ENCODE measurements around the gene MISP3. TPM values are rescaled to one million over a fixed set of nuclear protein-coding genes. Genes with fewer than 3 reads are reported as not detected.

MISP3 gene
- total and polyA plus RNA-seq, 9 of the 15 experiments (the other 6 are each of a cell fraction or from before 2014, with no cell fraction given), result 0.25 to 5.6 (median 1.6) TPM

DNA sequence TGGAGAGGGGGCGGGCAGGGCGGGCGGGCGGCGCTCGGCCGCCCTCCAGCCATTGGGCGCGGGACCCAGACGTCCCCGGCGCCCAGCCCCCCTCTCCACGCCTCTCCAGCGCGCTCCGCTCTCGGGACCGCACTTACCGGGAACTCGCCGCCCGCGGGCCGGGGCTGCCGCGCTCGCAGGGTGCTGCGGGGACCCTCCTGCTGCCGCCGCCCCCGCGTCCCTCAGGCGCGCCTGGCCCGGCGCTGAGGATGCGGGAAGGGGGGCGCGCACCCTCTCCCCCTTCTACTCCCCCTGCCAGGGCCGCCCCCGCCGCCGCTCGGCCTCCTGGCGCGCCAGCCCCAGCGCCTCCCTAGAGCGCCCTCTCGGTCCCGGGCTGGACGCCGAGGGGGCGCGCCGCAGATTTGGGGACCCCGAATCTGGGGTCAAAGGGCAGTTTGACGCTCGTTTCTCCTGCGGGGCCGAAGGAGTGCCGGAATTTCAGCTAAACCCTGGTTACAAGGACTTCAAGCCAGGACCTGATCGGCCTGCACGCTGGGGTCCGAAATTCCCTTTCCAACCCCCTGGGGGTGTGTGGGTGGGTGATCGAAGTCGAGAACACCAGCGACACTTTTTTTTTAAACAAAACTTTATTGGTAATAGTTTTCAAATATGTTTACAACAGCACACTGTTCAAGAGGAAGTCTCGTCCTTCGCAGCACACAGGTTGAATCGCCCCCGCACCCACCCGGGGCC, 18.7 kb downstream of the MISP3 start (continued):
- no peak for TF ChIP-seq BRF1 (IDR thresholded peaks at IDR 0.05; ENCODE audit: borderline replicate concordance, extremely low read depth, insufficient read length)
- no peak for TF ChIP-seq SRSF7 (optimal IDR thresholded peaks at IDR 0.05; ENCODE audit: low read depth, low read length)
- TF ChIP-seq SETDB1 (IDR thresholded peaks at IDR 0.05; ENCODE audit: low read length), result no peak
- TF ChIP-seq KDM2B (CRISPR knock-in tag; IDR thresholded peaks at IDR 0.05), result no peak; the same call in none of the 2 replicates
- TF ChIP-seq, protein P1, sequence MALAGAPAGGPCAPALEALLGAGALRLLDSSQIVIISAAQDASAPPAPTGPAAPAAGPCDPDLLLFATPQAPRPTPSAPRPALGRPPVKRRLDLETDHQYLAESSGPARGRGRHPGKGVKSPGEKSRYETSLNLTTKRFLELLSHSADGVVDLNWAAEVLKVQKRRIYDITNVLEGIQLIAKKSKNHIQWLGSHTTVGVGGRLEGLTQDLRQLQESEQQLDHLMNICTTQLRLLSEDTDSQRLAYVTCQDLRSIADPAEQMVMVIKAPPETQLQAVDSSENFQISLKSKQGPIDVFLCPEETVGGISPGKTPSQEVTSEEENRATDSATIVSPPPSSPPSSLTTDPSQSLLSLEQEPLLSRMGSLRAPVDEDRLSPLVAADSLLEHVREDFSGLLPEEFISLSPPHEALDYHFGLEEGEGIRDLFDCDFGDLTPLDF (CRISPR knock-in tag; IDR thresholded peaks at IDR 0.05), result no peak
- TF ChIP-seq NCOA1 (IDR thresholded peaks at IDR 0.05; ENCODE audit: low read depth), result 0 out of 2 replicates have a peak, but pooled peaks have one; percentile 19
- TF ChIP-seq PHF21A (IDR thresholded peaks at IDR 0.05; ENCODE audit: borderline replicate concordance, low read depth), result peak; percentile 52; the same call in 1 of the 2 replicates
- TF ChIP-seq ZNF668 (CRISPR knock-in tag; IDR thresholded peaks at IDR 0.05), result no peak
- TF ChIP-seq, protein P2, sequence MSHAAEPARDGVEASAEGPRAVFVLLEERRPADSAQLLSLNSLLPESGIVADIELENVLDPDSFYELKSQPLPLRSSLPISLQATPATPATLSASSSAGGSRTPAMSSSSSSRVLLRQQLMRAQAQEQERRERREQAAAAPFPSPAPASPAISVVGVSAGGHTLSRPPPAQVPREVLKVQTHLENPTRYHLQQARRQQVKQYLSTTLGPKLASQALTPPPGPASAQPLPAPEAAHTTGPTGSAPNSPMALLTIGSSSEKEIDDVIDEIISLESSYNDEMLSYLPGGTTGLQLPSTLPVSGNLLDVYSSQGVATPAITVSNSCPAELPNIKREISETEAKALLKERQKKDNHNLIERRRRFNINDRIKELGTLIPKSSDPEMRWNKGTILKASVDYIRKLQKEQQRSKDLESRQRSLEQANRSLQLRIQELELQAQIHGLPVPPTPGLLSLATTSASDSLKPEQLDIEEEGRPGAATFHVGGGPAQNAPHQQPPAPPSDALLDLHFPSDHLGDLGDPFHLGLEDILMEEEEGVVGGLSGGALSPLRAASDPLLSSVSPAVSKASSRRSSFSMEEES (CRISPR knock-in tag; IDR thresholded peaks at IDR 0.05), result no peak
- TF ChIP-seq CCNT2 (IDR thresholded peaks at IDR 0.05; ENCODE audit: borderline replicate concordance, extremely low read depth, insufficient read length, low read depth, low read length), result peak; percentile 65
- peak; percentile 57; the same call in 1 of the 2 replicates for TF ChIP-seq LEF1 (IDR thresholded peaks at IDR 0.05)
- TF ChIP-seq, protein P3, sequence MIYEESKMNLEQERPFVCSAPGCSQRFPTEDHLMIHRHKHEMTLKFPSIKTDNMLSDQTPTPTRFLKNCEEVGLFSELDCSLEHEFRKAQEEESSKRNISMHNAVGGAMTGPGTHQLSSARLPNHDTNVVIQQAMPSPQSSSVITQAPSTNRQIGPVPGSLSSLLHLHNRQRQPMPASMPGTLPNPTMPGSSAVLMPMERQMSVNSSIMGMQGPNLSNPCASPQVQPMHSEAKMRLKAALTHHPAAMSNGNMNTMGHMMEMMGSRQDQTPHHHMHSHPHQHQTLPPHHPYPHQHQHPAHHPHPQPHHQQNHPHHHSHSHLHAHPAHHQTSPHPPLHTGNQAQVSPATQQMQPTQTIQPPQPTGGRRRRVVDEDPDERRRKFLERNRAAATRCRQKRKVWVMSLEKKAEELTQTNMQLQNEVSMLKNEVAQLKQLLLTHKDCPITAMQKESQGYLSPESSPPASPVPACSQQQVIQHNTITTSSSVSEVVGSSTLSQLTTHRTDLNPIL (CRISPR knock-in tag; IDR thresholded peaks at IDR 0.05), result no peak
- no peak for TF ChIP-seq ZNF239 (CRISPR knock-in tag; IDR thresholded peaks at IDR 0.05)
- TF ChIP-seq SMC3 (conservative IDR thresholded peaks at IDR 0.05; ENCODE audit: insufficient read depth, low read depth, low read length), result no peak
- TF ChIP-seq, protein P4, sequence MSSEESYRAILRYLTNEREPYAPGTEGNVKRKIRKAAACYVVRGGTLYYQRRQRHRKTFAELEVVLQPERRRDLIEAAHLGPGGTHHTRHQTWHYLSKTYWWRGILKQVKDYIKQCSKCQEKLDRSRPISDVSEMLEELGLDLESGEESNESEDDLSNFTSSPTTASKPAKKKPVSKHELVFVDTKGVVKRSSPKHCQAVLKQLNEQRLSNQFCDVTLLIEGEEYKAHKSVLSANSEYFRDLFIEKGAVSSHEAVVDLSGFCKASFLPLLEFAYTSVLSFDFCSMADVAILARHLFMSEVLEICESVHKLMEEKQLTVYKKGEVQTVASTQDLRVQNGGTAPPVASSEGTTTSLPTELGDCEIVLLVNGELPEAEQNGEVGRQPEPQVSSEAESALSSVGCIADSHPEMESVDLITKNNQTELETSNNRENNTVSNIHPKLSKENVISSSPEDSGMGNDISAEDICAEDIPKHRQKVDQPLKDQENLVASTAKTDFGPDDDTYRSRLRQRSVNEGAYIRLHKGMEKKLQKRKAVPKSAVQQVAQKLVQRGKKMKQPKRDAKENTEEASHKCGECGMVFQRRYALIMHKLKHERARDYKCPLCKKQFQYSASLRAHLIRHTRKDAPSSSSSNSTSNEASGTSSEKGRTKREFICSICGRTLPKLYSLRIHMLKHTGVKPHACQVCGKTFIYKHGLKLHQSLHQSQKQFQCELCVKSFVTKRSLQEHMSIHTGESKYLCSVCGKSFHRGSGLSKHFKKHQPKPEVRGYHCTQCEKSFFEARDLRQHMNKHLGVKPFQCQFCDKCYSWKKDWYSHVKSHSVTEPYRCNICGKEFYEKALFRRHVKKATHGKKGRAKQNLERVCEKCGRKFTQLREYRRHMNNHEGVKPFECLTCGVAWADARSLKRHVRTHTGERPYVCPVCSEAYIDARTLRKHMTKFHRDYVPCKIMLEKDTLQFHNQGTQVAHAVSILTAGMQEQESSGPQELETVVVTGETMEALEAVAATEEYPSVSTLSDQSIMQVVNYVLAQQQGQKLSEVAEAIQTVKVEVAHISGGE (CRISPR knock-in tag; IDR thresholded peaks at IDR 0.05), result peak in 1 of 3 experiments; percentile 36; a peak in 2 of 6 replicates
- TF ChIP-seq ZNF76 (CRISPR knock-in tag; IDR thresholded peaks at IDR 0.05; ENCODE audit: borderline replicate concordance), result peak; percentile 53; the same call in 1 of the 2 replicates
- TF ChIP-seq ZNF354B (CRISPR knock-in tag; IDR thresholded peaks at IDR 0.05), result no peak
